Measurements from ENCODE around the gene TNS1. TPM values are rescaled to one million over a fixed set of nuclear protein-coding genes. Genes with fewer than 3 reads are reported as not detected.
A peak's percentile ranks its signal among the peaks of the same experiment; 100 is the strongest.

Gene TNS1
- total RNA-seq, 1 donor from 2014 or later: 14.5 TPM

DNA sequence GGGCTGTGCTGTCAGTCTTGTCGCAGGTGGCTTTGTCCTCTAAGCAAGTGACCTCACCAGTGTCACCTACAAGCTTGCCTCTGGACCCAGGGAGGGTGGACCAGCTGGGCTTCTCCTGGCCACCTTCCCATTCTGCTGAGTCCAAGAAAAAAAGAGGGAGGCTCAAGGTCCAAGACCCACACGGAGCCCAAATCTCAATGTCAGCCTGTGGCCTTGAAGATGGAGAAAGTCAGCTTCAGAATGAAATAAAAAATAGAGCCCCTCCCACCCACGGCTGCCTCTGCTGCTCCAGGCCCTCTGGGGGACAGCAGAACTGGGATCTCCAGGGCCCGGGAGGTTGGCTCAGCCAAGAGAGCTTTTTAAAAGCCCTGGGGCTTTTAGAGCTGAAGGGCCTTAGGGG is 145.9 kb downstream of the TNS1 start:
- H3K27me3 Mint-ChIP-seq (ENCODE audit: low read depth): no peaks in the 10 kb centered on the region
- peaks cover 3% of the 10 kb centered on the region for H3K36me3 Mint-ChIP-seq (ENCODE audit: low read depth)
- H3K4me3 Mint-ChIP-seq: no peak overlapping the region
- H3K9me3 Mint-ChIP-seq: no peaks in the 10 kb centered on the region
- DNase-seq (ENCODE audit: low read depth, low spot score): no peak
- H3K27ac Mint-ChIP-seq (ENCODE audit: unreplicated experiment): no peak overlapping the region
- peaks cover 26% of the 10 kb centered on the region for H3K4me1 Mint-ChIP-seq
- TF ChIP-seq, protein P1, sequence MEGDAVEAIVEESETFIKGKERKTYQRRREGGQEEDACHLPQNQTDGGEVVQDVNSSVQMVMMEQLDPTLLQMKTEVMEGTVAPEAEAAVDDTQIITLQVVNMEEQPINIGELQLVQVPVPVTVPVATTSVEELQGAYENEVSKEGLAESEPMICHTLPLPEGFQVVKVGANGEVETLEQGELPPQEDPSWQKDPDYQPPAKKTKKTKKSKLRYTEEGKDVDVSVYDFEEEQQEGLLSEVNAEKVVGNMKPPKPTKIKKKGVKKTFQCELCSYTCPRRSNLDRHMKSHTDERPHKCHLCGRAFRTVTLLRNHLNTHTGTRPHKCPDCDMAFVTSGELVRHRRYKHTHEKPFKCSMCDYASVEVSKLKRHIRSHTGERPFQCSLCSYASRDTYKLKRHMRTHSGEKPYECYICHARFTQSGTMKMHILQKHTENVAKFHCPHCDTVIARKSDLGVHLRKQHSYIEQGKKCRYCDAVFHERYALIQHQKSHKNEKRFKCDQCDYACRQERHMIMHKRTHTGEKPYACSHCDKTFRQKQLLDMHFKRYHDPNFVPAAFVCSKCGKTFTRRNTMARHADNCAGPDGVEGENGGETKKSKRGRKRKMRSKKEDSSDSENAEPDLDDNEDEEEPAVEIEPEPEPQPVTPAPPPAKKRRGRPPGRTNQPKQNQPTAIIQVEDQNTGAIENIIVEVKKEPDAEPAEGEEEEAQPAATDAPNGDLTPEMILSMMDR (conservative IDR thresholded peaks at IDR 0.05): no peak

DNA sequence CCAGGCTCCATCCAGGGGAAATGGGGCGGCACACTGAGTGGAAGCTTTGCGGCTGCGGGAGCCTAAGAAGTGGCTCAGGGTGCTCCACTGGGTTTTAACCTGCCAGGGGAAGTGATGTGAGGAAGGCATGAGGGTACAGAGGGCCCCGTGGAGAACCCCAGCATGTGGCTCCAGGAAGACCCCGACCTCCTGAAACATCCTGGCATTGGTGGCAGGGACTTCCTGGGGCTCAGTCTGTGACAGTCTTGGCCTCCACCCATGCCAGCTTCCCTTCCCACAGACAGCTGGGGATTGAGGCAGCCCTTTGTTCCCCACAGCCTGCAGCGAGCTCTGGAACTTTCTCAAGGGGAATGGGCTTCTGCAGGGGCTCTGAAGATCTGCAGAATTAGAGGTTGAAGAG is 146.6 kb downstream of the TNS1 start:
- Mint-ChIP-seq H3K27ac (ENCODE audit: unreplicated experiment) (no peak overlapping the region), H3K4me1 (peaks cover 26% of the 10 kb centered on the region), H3K27me3 (ENCODE audit: low read depth) (no peaks in the 10 kb centered on the region), H3K4me3 (no peak overlapping the region), H3K36me3 (ENCODE audit: low read depth) (peaks cover 3% of the 10 kb centered on the region), H3K9me3 (no peaks in the 10 kb centered on the region)
- TF ChIP-seq, protein P1 (conservative IDR thresholded peaks at IDR 0.05): no peak
- DNase-seq (ENCODE audit: low read depth, low spot score): no peak

DNA sequence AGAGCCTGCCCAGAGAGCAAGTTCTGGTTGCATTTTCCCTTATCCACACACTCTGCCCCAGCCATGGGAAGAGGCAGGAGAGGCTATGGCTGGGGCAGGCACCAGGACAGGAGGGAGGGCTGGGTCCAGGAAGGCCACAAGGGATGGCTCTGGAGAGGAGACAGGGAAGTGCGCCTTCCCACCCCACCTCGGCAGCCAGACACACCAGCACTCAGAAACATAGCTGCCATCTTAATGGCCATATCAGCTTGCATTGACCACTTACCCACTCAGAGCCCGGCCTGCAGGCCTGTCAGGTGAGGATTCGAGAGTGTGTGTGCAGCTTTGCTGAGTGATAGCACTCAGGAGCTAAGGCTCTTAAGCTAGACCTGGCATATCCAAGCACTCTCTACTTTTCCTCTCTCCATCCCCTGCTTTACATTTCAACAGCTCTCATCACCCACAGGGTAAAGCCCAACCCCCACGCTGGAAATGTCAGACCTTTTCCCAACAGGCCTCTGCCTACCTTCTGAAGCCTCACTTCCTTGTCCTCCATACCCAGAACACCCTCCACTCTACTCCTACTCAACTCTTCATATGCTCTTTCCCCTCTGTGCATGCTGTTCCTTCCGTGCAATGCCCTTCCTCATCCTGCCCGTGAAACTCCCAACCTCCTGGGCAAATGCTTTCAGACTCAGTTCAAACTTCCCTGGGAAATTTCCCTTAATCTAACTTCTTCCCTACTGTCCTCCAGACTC is 147.9 kb downstream of the TNS1 start:
- Mint-ChIP-seq H3K4me1 (peaks cover 35% of the 10 kb centered on the region), H3K36me3 (ENCODE audit: low read depth) (peaks cover 3% of the 10 kb centered on the region), H3K27ac (ENCODE audit: unreplicated experiment) (peak overlapping the region; percentile 70), H3K9me3 (no peaks in the 10 kb centered on the region), H3K27me3 (ENCODE audit: low read depth) (no peaks in the 10 kb centered on the region), H3K4me3 (no peak overlapping the region)
- no peak for DNase-seq (ENCODE audit: low read depth, low spot score)
- TF ChIP-seq, protein P1 (conservative IDR thresholded peaks at IDR 0.05): no peak

DNA sequence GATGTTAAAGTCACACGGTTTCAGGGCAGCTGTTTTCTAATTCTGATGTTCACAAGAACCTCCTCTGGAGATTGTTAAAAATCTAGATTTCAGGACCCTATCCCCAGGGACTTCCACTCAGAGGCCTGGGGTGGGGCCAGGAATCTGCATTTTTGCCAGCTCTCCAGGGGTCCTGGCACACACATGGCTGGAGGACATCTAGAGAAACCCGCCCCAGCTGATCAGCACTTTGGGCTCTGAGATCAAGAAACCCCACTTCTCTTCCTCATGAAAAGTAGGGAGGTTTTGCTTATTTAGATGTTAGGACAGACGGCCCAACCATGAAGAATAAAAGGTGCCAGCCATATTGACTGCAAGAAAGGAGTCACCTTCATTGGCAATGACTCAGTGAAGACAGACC is 148.8 kb downstream of the TNS1 start:
- H3K27me3 Mint-ChIP-seq (ENCODE audit: low read depth): no peaks in the 10 kb centered on the region

DNA sequence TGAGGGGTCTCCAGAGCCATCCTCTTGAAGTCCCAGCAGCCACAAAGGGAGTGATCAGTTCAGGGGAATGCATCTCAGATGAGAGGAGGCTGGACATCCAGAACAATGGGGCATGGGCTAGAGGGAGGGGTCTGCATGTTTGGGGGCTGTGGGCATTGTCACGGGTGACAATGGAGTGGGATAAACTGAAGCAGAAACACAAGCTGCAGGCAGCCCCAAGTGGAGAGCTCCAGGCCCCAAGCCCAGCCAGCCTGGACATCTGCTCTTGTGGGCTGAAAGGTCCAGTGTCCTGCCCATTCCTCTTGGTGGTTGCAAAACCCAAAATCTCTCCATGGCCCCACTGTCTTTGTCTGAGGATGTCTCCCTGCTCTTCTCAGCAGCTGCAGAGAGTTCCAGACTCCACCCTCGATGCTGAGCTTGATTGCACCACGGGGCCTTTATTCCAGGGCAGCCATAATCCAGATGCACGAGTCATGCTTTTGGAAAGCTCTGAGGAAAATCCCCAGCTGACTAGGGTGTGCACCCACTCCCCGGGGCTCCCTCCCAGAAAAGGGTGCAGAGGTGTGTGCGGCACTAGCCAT is 149.4 kb downstream of the TNS1 start:
- peaks cover 27% of the 10 kb centered on the region for H3K4me1 Mint-ChIP-seq
- TF ChIP-seq, protein P1 (conservative IDR thresholded peaks at IDR 0.05): no peak
- H3K27me3 Mint-ChIP-seq (ENCODE audit: low read depth): no peaks in the 10 kb centered on the region
- peak overlapping the region; percentile 82 for H3K27ac Mint-ChIP-seq (ENCODE audit: unreplicated experiment)
- H3K4me3 Mint-ChIP-seq: no peak overlapping the region
- peaks cover 3% of the 10 kb centered on the region for H3K36me3 Mint-ChIP-seq (ENCODE audit: low read depth)
- no peaks in the 10 kb centered on the region for H3K9me3 Mint-ChIP-seq
- no peak for DNase-seq (ENCODE audit: low read depth, low spot score)

More for the DNA sequence above, 148.8 kb downstream of the TNS1 start:
- no peak for DNase-seq (ENCODE audit: low read depth, low spot score)
- Mint-ChIP-seq H3K9me3 (no peaks in the 10 kb centered on the region), H3K27ac (ENCODE audit: unreplicated experiment) (no peak overlapping the region), H3K36me3 (ENCODE audit: low read depth) (peaks cover 3% of the 10 kb centered on the region), H3K4me3 (no peak overlapping the region), H3K4me1 (peaks cover 31% of the 10 kb centered on the region)
- TF ChIP-seq, protein P1 (conservative IDR thresholded peaks at IDR 0.05): no peak

Data from neural crest cell (in vitro differentiated cells).